GM18517 (cell line): ENCODE data around the gene DCP2.

Experiments used
- ATAC-seq: cut with Tn5 transposase; IDR thresholded peaks from one replicate; pipeline ENCODE4 v1.9.1; 2021; ENCODE audit warnings: mild to moderate bottlenecking, moderate library complexity; ENCODE audit not compliant: unreplicated experiment

The DCP2 gene

DNA sequence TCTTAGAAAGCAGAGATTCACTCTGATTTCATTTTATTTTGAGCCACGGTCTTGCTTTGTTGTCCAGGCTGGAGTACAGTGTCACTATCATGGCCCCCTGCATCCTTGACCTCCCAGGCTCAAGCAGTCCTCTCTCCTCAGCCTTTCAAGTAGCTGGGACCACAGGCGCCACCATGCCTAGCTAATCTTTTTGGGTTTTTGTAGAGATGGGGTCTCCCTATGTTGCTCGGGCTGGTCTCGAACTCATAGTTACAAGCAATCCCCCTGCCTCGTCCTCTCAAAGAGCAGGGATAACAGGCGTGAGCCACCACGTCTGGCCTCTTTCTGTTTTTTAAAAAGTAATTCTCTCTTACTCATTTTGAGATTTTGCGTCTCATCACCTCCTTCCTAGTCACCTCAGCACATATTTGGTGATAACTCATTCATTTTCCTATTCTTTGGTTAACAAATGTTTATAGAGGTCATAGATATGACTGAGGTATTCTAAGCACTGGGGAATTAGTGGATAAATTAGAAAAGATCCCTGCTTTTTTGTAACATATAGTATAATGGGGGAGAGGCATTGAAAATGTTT, 10.8 kb upstream of the DCP2 start:
- no peak for ATAC-seq

DNA sequence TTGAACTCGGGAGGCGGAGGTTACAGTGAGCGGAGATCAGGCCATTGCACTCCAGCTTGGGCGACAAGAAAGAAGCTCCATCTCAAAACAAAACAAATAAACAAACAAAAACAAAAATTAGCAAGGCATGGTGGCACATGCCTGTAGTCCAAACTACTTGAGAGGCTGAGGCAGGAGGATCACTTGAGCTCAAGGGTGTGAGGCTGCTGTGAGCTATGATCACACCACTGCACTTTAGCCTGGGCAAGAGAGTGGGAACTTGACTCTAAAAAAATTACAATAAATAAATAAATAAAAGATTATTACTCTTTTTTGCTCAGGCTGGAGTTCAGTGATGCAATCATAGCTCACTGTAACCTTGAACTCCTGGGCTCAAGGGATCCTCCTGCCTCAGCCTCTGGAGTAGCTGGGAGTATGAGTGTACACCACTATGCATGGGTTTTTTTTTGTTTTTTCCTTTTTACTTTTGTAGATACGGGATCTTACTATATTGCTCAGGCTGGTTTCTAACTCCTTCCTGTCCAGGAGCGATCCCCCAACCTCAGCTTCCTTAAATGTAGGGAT, 9.0 kb upstream of the DCP2 start:
- ATAC-seq = no peak

DNA sequence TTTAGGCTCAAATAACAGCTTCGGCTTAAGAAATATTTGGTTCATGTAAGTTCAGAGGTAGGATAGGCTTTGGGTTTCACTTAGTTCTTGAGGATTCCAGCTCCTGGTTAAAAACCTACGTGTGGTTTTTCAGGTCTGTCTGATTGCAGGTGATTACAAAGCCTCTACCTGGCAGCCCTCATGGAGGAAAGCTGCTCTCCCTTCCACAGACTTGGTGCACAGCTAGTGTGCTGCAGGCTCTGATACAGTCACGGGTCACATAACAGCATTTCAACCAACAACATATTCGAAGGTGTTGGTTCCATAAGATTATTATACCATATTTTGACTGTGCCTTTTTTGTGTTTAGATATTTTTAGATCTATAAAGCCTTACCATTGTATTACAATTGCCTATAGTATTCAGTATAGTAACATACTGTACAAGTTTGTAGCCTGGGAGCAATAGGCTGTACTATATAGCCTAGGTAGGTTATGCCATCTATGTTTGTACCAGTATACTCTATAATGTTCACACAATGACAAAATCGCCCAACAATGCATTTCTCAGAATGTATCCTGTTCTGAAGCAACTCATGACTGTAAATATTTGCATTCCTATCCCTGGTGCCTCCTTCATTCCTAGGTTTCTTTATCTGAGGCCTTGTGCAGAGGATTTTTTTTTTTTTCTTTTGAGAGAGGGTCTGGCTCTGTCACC, 8.0 kb upstream of the DCP2 start:
- no peak for ATAC-seq

DNA sequence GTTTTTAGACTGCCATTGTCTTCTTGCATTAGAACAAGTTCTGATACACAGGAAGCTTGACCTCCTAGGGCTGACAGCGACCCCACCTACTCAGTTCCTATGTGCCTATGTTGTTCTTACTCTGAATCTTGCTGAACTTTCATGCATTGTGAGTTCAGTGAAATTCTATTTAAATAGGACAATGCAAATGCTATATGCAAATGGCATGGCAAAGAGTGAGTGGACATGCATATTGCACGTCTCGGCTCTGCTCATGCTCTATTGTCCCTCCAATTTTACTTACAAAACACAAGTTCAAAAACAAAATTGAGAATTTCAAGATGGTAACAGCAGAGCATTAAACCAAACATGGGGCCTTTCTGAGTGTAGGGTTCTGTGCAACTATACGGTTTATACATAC, 5.3 kb upstream of the DCP2 start:
- no peak for ATAC-seq

- ATAC-seq = no peak
Observed at GRCh38 chr5:112973036-112973435, 3.6 kb upstream of the DCP2 start.

DNA sequence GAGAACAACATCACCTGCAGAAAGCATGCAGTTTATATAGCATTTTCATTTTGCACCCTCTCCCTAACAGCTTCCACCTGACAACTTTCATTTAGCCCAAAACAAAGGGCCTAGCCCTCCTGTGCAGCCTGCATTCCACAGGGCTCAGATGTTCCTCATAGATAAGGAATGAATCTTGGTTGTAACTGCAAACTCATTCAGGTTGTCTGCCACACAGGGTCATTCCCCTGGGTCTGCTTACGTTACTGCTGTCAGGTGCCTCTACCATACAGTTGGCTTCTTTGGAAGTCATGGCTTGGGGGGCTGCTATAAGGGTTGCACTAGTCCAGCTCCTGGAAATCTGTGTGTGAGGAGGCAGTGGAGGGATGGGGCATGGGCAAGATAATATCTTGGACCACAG, 2.7 kb upstream of the DCP2 start:
- ATAC-seq = no peak

DNA sequence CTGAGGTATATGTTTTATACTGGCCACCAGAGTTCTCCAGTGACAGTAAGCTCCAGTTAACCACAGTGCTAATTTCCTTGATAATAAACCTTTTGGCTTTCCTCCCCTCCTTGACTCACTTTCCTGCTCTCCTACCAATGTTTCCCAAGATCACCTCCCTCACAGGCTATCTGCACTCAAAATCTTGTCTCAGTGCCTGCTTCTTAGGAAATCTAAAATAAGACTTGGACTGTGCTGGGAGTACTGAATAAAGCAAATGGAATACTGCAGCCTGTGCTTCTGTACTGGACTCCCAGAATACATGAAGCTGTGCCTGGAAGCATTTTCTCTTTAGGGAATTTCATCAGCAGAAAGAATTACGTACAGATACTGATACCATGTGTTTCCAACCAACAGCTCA, 1.7 kb upstream of the DCP2 start:
- ATAC-seq = no peak

- ATAC-seq = peak; percentile 25
Observed at GRCh38 chr5:112975721-112976431, 722 bp upstream of the DCP2 start.

DNA sequence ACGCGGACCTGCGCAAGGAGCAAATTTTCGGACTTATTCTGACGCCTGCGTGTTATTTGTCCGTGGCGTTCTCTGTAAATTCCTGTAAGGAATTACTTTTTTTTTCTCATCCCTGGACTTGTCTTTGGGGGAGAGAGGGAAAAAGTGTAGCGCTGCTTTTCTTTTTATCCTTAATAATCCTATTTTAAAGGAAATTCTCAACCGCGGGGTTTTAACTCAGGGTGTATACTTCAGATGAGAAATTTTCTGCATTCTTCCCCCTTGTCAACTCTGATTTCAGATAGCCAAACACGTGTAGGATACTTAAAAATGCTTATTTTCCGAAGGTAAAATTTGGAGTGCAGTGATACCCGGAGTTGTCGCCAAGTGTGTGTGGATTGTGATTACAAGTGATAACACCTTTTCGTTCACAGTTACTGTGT, 853 bp downstream of the DCP2 start:
- no peak for ATAC-seq

GRCh38 chr5:112978836-112979235, 2.2 kb downstream of the DCP2 start:
- ATAC-seq = no peak

DNA sequence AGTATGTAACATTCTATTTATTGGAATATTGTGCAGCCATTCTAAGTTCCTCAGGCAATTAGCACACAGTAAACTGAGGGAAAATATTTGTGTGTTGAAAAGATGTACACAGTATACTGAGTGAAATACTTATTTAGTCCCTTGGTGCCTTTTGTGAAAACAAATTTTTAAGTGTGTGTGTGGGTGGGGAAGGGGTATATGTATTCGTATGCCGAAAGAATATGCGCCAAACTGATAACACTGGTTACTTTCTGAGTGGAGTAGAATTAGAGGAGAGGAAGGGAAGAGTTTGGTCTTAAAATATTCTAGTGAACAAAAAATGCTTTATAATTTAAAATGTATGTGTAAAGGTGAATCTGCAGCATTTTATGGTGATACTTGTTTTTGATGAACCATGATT, 3.1 kb downstream of the DCP2 start:
- no peak for ATAC-seq

GRCh38 chr5:112983363-112983762, 6.8 kb downstream of the DCP2 start:
- no peak for ATAC-seq

- ATAC-seq = no peak
Observed at GRCh38 chr5:112986224-112986623, 9.6 kb downstream of the DCP2 start.

- peak; percentile 82 for ATAC-seq
Observed at GRCh38 chr5:112995764-112996618, 19.4 kb downstream of the DCP2 start.

DNA sequence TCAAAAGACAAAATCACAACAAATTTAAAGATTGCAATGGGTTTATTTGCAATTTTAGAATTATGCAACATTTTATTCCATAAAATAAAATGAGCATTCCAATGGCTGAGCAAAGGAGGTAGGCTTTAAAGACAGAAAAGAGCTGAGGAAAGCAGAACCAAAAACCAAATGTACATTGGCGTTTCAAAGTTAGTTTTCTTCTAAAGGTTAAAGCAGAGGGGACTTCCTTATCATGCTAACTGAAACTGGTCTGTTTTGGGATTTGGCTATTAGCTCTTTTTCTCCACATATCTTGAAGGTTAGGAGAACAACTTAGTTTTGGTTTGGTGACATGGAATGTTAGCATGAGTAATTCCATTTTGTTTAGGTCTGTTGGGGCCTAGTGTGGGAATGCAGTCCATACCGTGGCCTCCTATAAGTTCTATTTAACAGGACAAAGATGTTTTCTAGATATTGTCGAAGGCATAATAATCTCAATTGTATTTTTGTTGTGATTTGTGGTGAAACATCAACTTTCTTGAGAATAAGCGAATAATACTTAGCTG, 20.3 kb downstream of the DCP2 start:
- ATAC-seq = no peak

GRCh38 chr5:112998296-112998695, 21.7 kb downstream of the DCP2 start:
- no peak for ATAC-seq

- ATAC-seq = no peak
Observed at GRCh38 chr5:113000466-113000865, 23.9 kb downstream of the DCP2 start.

GRCh38 chr5:113002423-113002822, 25.8 kb downstream of the DCP2 start:
- no peak for ATAC-seq

DNA sequence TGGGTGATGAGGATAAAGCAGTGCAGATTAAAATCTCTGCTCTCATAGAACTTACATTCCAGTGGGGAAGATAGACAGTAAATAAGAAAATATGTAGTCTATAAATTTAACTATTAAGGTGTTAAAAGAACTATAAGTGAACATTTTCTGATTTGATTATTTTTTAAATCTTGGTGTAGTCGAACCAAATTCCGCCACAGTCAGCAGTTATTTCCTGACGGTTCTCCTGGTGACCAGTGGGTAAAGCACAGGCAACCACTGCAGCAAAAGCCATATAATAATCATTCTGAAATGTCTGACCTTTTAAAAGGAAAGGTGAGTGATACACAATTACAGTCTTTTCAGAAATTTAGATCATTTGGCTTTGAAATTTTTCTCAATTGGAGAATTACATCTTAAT, 27.2 kb downstream of the DCP2 start:
- ATAC-seq = no peak

DNA sequence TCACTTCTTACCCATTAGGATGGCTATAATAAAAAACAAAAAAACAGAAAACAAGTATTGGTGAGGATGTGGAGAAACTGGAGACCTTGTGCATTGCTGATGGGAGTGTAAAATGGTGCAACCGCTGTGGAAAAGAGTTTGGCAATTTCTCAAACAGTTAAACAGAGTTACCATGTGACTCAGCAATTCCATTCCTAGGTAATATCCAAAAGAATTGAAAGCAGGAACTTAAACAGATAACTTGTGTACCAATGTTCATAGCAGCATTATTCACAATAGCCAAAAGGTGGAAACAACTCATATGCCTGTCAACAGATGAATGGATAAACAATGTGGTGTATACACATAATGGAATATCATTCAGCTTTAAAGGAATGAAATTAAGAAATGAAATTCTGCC, 28.9 kb downstream of the DCP2 start:
- ATAC-seq = no peak
